Colon (tissue), 2 donors: ENCODE data around the gene BEGAIN.

Source experiments
- FAIRE-seq: peaks from 2 replicates; lab custom pipeline; 2012; peaks lifted over from hg19 to GRCh38; lab: Jason Lieb, UNC
- donor health status: control.
- donor health status: control.

BEGAIN gene, protein sequence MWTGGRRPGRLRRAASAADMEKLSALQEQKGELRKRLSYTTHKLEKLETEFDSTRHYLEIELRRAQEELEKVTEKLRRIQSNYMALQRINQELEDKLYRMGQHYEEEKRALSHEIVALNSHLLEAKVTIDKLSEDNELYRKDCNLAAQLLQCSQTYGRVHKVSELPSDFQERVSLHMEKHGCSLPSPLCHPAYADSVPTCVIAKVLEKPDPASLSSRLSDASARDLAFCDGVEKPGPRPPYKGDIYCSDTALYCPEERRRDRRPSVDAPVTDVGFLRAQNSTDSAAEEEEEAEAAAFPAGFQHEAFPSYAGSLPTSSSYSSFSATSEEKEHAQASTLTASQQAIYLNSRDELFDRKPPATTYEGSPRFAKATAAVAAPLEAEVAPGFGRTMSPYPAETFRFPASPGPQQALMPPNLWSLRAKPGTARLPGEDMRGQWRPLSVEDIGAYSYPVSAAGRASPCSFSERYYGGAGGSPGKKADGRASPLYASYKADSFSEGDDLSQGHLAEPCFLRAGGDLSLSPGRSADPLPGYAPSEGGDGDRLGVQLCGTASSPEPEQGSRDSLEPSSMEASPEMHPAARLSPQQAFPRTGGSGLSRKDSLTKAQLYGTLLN

DNA sequence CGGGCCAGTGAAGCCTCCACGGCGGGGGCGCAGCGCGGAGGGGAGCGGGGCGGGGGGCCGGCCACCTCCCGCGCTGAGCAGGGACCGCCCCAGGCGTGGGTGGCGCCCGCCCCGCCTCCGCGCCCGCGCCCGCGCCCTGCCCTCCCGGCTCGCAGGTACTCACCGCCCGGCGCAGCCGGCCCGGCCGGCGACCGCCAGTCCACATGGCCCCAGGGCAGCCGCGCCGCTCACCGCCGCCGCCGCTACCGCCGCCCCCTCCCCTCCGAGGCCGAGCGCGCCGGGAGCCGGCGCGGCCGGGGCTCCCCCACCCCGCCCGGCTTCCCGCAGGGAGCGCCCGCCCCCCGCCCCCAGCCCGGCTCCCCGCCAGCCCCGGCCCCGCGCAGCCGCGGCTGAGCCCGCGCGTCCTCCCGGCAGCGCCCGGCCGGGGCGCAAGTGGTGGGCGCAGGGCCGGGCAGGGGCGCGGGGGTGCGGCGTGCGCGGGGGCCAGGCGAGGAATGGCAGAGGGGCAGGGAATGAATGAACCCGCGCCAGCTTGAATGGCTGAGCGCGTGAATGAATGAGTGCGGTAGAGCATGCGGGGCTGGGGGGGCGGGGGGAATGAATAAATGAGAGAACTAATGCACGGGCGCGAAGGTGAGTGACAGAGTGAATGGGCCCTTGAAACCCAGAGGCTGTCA, at the start of gene BEGAIN:
Gene BEGAIN, minus strand, starts transcription at position 332 of the 677 bp plus-strand sequence. Its CDS starts 127 bp downstream, at position 205.
- no peak for FAIRE-seq

DNA sequence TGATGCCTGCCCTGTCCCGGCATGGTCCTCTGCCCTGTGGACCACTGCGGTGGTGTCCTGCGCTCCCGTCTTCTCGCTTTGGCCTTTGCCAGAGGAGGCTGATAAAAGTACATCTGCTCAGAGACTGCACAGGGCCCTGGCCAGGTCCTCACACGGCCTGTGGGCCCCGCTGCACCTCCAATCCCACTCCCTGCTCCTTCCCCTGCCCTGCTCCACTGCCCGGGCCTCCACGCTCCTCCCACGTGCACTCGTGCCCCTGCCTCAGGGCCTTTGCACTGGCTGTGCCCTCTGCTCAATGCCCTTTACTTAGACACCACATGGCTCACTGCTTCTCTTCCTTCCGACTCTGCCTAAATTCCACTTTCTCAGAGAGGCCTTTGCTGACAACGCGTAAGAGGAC, 49.3 kb upstream of the BEGAIN start:
- FAIRE-seq = no peak

DNA sequence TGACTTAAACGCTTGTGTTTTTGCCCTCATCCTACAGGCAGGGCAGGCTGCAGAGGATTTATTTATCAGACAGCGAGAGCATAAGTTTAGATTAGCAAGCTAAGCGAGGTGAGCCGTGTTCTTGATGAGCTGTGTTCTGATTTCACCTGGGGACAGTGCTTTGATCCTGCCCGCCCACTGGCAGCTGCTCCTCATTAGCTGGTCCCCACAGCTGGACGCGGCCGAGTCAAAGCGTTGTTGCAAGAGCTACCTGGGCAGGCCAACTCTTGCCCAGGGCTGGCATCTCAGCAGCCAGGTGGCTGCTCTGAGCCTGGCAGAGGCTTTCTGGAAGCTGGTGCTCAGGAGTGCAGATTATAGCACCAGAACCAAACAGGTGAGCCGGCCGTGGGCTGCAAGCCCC, 46.8 kb upstream of the BEGAIN start:
- no peak for FAIRE-seq

DNA sequence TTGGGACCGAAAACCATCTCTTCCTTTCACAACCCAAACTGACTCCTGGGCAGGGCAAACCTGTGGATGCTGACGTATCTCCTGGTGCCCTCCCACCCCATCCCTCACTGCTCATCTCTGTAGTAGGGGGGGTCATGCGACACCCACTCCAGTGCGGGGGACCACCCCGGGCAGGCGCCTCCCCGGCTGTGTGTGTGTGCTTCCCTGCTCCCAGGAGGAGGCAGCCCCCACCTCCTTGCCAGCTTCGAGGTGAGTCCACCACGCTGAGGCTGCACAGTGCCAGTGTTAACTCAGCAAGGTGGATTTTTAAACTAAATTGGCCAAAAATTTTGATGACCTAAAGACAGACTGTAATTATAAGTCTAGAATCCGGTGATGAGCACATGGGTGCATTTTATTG, 46.2 kb upstream of the BEGAIN start:
- no peak for FAIRE-seq

DNA sequence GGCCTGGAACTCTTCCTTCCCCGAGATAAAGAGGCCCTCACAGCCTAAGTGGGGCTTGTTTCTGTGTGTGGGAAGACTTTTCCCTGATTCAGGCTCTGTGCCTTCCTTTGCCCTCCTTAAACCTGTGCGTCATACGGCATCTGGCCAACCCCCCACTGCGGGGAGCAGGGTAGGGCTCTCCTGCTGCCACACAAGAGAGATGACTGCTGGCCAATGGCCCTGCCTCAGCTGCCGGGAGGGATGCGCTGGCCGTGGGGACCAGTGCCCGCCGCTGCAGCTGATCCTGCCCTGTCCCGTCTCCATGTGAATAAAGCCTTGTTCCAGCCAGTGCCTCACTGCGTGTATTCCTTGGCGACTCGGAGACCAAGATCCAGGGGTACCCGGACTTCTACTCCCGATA, 42.5 kb upstream of the BEGAIN start:
- no peak for FAIRE-seq

DNA sequence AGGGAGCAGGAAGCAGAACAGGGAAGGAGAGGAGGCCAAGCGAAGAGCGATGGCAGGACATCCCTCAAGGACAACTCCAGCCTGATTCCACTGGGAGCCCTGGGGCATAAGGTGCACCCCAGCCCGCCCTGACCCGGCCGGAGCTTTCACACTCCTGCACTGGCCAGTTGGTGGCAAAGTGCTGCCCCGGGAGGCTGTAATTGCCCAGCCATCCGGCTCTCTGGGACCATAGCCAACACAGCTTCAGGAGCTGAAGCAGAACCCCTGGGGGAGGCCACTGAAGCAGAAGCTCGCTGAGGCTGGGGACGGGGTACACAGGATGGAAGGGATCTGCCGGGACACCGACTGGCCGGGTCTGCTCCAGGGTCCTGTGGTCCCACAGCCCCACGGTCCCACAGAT, 41.9 kb upstream of the BEGAIN start:
- no peak for FAIRE-seq

DNA sequence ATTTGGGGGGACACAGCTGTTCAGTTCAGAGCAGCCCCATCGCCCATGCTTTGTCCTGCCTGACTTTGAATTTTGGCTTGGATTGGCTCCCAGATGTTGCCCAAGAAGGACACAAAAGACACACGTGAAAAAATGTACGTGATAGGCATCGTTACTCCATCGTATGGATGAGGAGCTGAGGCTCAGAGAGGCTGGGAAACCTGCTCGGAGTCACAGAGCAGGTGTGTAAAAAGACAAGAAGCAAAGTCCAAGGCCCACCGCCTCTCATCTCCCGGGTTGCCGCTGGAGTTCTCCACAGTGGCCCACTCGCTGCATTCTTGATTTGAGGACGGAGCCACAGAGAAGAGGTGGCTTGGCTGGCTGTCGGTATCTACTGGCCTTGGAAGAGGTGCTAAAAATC, 41.0 kb upstream of the BEGAIN start:
- FAIRE-seq = no peak

DNA sequence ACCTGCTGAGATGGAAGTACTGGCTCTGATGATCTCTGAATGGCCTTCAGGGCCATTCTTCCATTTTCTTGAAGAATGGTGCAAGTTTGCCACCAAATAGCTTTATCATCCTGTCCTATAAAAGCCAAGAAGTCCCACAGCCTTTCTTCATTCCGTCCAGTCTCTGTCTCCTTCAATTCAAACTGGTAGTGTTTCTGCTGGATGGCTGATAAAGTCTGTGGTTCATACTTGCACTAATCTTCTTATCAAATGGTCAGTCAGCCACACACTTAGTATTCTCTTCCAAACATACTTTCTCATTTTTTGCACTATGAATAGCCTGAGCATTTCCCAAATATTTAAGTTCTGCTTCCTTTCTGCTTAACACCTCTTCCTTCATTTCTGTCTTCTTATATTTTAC, 39.4 kb upstream of the BEGAIN start:
- no peak for FAIRE-seq

DNA sequence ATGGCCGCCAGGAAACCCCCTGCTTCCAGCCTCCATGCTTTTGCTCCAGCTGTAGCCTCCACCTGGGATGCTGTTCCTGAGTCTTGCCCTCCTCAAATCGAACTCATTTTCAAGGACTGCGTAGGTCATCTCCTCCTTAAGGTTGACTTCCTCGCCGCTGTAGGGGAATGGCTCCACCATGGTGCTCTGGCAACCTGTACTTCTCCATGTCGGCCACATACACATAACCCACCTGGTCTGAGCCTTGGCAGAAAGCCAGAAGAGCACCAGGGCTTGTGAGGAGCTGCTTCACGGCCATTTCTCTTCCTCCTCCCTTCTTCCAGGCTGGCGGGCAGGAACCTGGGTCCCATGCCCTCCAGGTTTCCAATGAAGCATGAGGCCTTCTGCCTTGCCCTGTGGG, 36.7 kb upstream of the BEGAIN start:
- no peak for FAIRE-seq

DNA sequence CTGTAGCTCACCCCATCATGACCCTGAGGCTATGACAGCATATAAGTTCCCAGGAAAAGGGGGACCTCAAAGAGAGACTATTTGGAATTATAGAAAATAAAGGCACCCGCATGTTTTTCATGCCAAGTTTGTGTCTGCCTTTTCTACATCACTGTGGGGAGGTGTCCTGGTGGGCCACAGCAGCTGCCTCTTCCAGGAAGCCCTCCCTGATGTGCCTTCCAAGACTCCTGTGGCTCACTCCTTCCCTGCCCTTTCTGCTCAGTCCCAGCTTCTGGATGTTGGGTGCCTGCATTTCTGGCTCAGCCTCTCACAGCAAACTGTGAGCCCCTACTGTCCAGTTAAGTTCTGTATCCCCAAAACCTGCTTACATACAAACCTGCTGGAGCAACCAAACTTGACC, 36.3 kb upstream of the BEGAIN start:
- FAIRE-seq = no peak

DNA sequence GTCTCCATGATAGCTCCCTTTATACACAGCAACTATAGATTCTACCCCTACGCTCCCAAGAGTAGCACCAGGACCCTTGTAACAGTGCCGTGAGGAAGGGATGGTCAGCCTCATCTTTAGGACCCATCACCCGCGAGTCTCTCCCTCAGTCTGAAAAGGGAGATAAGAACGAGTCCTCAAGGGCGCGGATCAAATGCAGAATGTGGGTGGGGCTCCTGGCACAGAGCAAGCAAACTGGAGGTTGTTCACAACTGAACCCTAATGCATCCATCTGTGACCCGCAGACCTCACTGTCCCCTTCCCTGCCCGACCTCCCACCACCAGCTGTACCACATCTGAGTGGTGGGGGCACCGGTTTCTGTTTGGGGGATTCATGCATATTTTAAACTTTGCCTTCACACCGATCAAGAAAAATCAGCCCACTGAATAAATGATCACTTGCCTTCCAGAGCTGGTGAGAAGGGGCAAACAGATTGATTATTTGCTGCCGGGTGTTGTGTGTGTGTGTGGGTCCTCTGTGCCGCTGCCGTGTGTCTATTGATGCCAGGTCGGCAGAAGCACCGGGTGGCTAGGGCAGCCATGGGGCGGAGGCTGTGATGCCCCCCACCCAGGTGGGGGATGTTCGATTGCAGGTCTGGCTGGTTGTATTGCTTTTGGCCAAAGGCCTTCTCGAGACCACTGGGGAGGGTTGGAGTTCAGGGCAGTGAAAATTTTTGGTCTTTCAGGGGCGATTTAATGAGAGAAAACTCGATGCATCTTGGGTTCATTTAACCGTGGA, 35.7 kb upstream of the BEGAIN start:
- no peak for FAIRE-seq

DNA sequence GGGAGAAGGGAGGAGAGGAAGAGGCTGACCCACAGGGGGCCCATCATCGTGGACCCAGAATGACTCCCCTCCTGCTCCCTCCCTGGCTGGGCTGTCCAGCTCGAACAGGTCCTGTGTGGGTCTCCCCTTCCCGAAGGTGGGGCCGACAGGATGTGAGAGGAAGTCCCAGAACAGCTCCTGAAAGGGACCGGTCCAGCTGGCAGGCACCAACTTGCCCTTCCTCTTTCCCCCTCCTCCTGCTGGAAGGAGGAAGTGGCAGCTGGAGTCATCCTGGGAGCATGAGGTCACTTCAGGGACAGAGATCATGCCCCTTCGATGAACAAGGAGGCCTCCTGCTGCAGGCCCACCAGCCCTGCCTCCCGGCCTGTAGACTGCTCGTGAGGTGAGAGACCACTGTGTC, 35.0 kb upstream of the BEGAIN start:
- FAIRE-seq = no peak

DNA sequence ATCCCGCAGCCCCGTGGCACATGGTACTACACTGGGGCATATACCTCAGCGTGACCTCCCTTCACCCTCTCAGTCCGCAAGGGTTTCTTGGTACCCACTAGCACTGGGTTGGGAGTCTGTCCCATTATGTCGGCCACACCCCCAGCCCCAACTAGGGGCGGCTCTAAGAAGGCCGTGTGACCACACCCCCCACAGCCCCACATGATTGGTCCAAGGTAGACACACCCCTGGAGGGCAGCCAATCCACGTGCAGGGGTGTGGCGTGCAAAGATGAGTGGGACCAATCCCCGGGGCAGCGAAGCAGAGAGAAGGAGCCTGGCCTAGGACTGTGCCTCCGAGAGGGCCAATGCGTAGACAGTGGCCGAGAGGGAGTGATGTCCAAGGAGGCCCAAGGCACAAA, 34.6 kb upstream of the BEGAIN start:
- no peak for FAIRE-seq

DNA sequence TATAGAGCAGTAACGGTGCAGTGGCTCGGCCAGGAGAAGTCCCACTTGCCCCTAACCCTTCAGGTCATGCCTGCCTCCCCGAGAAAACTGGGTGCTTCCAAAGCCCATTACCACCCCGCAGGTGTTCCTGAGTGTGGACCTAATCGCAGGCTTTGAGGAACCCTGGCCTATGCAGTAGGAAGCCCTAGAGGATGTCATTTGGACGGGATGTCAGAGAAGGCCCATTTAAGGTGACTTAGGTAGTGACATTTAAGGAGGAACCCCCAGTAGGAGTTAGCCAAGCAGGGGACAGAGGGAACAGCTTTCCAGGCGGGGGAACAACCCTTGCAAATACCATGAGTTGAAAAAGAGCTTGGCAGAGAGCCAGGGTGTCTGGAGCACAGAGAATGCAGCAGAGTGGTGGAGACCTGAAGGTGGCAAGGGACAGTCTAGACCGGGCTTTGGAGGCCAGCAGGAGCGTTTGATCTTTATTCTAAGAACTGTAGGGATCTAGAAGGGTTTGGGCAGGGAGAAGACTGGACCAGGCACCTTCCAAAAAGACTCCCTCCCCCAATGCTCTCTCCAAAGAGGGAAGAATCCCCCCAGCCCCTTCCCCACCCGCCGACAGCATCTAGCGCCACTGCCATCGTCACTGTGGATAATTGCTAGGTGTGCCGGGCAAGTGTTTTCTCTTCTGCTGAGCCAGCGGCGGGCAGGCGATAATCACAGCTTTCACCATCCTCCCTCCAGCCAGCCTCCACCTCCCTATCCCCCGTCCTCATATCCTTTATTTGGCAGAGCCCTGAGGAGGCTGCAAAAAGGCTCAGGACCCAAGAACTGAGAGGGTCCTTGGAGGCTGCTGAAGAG, 33.3 kb upstream of the BEGAIN start:
- FAIRE-seq = no peak

DNA sequence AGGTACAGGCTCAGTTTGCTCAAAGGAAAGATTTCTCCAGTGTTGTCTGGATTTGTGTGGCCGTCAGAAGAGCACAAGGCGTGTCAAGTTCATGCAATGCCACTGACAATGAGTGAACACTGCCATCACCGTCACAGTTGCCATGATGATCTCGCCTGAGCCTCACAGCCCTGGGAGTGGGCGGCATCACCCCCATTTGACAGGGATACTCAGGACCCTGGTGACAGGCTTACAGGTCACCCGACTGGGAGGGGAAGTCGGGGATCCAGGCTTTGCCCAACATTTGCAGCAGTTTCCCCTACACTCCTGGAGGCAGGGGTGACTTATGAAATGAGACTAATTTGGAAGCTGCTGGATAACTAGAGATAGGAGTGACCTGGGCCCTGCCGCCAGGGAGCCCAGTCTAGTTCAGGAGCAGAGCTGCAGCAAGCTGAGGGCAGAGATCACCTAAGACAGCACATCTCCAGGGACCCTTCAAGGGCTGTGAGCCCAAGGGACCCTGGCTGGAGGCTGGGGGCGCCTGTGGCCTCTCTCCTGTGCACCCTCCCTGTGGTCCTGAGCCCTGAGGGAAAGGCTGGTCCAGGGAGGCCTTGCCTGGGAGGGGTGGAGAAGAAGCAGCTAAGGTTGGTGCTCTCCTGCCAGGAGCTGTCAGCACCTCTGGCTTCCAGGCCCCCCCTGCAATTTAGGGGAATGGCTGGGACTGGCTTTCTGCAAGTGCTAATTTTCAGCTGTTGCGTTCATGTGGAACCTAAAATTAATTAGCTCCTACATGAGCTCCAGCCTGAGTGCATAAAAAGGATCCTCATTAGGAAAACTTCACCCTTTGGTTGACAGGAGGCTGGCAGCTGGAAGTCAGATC, 32.4 kb upstream of the BEGAIN start:
- no peak for FAIRE-seq

DNA sequence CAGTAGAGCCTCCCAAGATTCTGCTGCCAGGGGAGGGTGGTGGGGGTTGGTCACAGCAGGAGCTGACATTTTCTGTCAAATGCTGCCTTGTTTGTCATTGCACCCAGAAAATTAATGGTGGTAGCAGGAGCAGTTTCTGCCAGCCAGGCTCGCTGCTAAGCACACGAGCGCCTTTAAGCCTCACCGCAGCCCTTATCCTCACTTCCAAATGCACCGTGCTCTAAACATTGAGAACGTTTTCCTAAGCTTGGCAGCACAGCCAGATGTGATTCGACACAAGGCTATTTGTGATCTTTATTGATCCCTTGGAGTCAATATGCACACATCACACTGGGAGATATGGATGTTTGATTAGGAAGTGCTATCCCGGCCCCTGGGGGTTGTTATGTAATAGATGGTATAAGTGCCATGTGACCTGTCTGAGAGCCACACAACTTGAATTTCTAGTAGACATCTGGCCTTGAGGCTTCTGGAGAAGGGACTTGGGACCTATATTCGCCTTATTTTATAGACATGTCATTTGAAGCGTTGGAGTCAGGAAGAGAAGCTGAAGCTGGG, 31.6 kb upstream of the BEGAIN start:
- no peak for FAIRE-seq

DNA sequence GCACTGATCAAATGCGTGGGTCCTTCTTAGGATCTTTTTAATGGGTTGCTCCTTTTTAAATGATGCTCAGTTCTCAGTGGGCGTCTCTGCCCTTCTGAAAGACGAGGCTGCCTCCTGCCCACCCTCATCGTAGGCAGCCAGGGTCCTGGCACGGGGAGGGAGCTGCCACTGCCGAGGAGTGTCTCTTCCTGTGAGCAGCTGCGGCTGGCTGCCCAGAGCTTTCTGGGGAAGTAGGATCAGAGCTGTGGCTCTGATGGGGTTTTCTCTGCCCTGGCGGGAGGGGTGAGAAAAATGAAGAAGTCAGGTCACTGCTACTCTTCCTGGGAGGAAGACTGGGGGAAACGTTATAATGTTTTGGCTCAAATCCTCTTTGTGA, 31.1 kb upstream of the BEGAIN start:
- FAIRE-seq = no peak

DNA sequence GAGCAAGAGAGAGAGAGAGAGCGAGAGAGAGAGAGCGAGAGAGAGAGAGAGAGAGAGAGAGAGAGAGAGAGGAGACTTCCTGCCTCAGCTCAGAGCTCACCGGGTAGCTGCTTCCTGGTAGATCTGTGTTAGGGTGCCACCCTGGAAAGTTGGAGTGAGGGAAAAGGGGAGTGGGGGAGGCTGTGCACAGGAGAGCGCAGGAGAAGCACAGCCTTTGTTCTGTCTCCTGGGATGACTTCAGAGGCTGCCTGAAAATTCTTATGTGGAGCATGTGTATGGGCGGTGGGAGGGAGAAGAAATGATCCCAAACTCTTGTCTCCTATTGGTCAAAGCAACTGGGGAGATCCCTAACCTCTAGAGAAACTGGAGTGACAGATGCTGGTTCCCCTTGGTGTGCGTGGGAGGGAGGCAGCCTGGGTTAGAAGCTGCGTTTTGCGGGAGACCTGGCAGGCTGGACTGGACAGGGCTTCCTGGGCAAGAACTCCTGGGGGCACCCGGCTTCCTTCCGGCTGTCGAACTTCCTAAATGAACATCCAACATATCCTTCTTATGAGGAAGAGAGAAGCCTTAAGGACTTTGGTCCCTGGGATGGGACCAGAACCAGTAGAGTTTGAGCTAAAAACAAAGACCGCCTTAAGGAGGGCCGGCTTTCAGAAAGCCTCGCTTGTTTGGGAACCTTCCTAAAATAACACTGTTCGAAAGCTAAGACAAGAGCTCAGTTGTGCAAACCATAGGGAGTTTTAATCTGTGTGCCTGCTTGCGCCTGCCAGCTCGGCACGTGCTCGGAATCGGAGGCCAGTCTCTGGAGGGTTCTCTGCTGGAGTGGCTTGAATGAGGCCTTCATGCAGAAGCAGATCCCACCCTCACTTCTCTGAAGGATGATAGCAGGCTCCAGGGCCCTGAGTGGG, 30.4 kb upstream of the BEGAIN start:
- no peak for FAIRE-seq

DNA sequence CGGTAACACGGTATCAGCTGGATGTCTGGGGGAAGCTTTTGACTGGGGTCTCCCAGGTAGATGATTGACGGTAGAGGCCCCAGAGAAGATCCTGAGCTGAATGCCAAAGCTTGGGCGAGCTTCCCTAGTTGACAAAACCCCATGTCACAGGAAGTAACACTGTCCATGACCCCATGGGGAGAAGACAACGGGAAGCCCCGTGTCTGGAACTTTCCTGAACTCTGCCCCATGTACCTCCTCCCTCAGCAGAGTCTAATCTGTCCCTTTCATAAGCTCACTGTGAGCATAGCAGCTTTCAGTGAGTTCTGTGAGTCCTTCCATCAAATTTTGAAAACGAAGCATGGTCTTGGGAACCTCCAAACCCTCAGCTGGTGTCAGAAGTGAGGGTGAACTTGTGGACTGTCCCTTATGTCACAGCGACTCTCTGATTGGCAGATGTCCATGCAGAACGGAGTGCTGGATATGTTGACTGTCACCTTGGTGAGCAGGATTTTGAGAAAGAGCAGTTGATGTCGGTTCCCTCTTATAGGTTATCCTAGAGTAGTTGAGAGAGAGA, 29.7 kb upstream of the BEGAIN start:
- FAIRE-seq = no peak
